Measurements from ENCODE around the gene AP1S3. TPM values are rescaled to one million over a fixed set of nuclear protein-coding genes. Genes with fewer than 3 reads are reported as not detected.
"Not testable (repeated sequence)": the region's sequence is repeated elsewhere in the genome, so short reads cannot be mapped to it uniquely, and the experiment has no call there.

Gene AP1S3
- total RNA-seq, 1 experiment from 2014 or later = 3.3 TPM

DNA sequence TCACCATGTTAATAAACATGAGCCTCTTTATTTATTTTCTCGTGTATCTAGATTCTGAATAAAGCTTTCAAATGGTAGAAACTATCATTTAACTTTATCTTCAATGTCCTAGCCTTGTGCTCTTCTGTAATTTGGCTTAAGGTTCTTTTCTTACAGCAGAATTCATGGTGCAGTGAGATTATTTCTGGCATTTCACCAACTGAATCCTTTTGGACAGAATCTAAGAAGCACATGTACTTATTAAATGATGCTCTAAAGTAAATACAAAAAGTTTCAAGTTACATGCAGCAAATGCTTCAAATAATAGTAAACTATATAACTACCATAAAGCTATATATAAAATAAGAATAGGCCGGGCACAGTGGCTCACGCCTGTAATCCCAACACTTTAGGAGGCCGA is 65.9 kb downstream of the AP1S3 start:
- H3K27me3 ChIP-seq (ENCODE audit: control insufficient read depth, insufficient read depth, low read length) = no peaks in the 10 kb centered on the region
- no peak for DNase-seq
- H3K4me3 ChIP-seq (ENCODE audit: insufficient read depth, low read depth, low read length) = no peak overlapping the region
- no peaks in the 10 kb centered on the region for H3K36me3 ChIP-seq (replicated peaks; ENCODE audit: control insufficient read depth, insufficient read depth, low read length)

GRCh38 chr2:223768179-223768578 is 69.2 kb downstream of the AP1S3 start:
- Histone ChIP-seq H3K4me3 (ENCODE audit: insufficient read depth, low read depth, low read length) (no peak overlapping the region), H3K27me3 (ENCODE audit: control insufficient read depth, insufficient read depth, low read length) (no peaks in the 10 kb centered on the region), H3K36me3 (replicated peaks; ENCODE audit: control insufficient read depth, insufficient read depth, low read length) (no peaks in the 10 kb centered on the region)
- DNase-seq = no peak

DNA sequence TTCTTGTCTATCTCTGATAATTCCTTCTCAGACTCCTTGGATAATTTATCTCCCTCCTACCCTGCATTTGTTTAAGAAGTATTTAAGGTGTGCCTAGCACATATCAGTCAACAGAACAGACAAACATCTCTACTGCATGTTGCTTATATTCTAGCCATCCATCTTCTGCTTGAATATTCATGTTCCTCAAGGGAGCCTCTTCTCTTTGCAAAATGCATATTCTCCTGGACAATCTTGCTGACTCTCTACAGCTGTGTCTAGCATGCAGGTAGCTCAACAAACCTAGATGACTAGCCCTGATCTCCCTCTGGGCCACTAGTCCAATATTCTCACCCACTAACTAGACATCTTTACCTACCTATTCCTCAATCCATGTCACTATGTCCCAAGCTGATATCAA is 70.0 kb downstream of the AP1S3 start:
- Histone ChIP-seq H3K27me3 (ENCODE audit: control insufficient read depth, insufficient read depth, low read length) (no peaks in the 10 kb centered on the region), H3K36me3 (replicated peaks; ENCODE audit: control insufficient read depth, insufficient read depth, low read length) (no peaks in the 10 kb centered on the region), H3K4me3 (ENCODE audit: insufficient read depth, low read depth, low read length) (no peak overlapping the region)
- no peak for DNase-seq

DNA sequence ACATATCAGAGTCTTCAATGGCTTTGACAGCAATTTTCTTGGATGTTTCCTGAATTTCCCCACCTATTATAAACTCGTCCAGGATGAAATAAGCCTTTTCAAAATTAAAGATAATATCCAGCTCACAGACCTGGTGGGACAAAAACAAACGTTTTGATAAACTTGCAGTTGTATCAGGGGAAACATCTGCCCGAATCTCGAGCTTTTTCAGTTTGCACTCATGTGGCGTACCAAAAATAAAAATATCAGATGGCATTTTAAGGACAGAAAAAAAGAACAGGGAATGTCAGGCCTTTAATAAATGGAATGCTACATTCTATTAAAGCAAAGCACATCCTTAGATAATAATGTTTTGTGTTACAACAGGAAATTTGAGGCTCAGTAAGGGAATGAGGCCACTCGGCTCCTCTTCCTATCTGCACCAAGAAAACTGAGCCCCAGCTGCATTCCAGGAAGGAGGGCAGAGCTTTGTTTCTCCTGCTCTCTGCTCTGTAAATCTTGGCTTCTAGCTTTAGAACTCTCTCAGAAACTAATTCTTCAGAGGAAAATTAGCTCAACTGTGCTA is 72.1 kb downstream of the AP1S3 start:
- DNase-seq = no peak
- Histone ChIP-seq H3K4me3 (ENCODE audit: insufficient read depth, low read depth, low read length) (no peak overlapping the region), H3K36me3 (replicated peaks; ENCODE audit: control insufficient read depth, insufficient read depth, low read length) (no peaks in the 10 kb centered on the region), H3K27me3 (ENCODE audit: control insufficient read depth, insufficient read depth, low read length) (no peaks in the 10 kb centered on the region)

GRCh38 chr2:223764796-223765195 is 72.6 kb downstream of the AP1S3 start:
- no peaks in the 10 kb centered on the region for H3K27me3 ChIP-seq (ENCODE audit: control insufficient read depth, insufficient read depth, low read length)
- no peaks in the 10 kb centered on the region for H3K36me3 ChIP-seq (replicated peaks; ENCODE audit: control insufficient read depth, insufficient read depth, low read length)
- no peak for DNase-seq
- no peak overlapping the region for H3K4me3 ChIP-seq (ENCODE audit: insufficient read depth, low read depth, low read length)

- H3K36me3 ChIP-seq (replicated peaks; ENCODE audit: control insufficient read depth, insufficient read depth, low read length) = no peaks in the 10 kb centered on the region
- DNase-seq = no peak
- H3K27me3 ChIP-seq (ENCODE audit: control insufficient read depth, insufficient read depth, low read length) = no peaks in the 10 kb centered on the region
- no peak overlapping the region for H3K4me3 ChIP-seq (ENCODE audit: insufficient read depth, low read depth, low read length)
Observed at GRCh38 chr2:223762853-223763252, 74.5 kb downstream of the AP1S3 start.

DNA sequence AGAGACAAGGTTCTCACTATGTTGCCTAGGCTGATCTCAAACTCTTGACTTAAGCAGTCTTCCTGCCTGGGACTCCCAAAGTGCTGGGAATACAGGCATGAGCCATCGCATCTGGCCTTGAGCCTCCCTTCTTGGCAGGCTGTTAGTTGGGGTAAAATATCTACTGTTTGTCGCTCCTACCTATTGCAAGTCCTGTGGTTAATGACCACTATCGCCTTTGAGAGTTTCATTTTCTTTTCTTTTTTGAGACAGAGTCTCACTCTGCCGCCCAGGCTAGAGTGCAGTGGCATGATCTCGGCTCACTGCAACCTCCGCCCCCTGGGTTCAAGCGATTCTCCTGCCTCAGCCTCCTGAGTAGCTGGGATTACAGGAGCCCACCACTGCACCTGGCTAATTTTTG is 75.6 kb downstream of the AP1S3 start:
- H3K36me3 ChIP-seq (replicated peaks; ENCODE audit: control insufficient read depth, insufficient read depth, low read length); DNase-seq: not testable (repeated sequence)

DNA sequence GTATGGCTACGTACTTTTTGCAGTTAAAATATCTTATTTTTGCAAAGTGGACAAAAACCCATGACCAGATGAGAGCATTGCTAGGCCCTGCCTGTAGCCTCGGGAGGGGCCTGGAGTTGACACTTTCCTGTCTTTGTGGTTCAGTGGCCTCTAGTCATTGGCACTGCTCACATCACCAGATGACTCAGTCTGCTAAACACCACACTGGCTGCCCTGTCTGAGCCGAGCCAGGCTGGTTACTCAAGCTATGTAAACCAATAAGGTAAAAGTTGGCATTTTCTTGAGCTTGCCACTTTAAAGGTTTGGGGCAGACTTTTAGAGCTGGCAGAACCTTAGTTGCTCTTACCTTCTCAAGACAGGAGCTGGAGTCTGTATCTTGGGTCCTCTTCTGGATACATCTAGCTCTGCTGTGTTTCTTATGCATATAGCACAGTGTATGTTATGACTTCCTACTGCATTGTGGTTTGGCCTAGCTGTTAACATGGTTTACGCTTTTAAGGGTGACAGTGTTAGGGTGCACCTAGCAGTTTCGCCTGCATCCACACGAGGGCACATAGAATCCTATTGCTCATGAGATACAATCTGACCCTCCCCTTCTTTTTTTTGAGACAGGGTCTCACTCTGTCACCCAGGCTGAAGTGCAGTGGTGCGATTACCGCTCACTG is 76.4 kb downstream of the AP1S3 start:
- peak; percentile 35 for DNase-seq
- Histone ChIP-seq H3K27me3 (ENCODE audit: control insufficient read depth, insufficient read depth, low read length) (no peaks in the 10 kb centered on the region), H3K4me3 (ENCODE audit: insufficient read depth, low read depth, low read length) (no peak overlapping the region), H3K36me3 (replicated peaks; ENCODE audit: control insufficient read depth, insufficient read depth, low read length) (no peaks in the 10 kb centered on the region)

More for the DNA sequence above, 75.6 kb downstream of the AP1S3 start:
- H3K27me3 ChIP-seq (ENCODE audit: control insufficient read depth, insufficient read depth, low read length); H3K4me3 ChIP-seq (ENCODE audit: insufficient read depth, low read depth, low read length): not testable (repeated sequence)

- Histone ChIP-seq H3K27me3 (ENCODE audit: control insufficient read depth, insufficient read depth, low read length) (no peaks in the 10 kb centered on the region), H3K36me3 (replicated peaks; ENCODE audit: control insufficient read depth, insufficient read depth, low read length) (no peaks in the 10 kb centered on the region), H3K4me3 (ENCODE audit: insufficient read depth, low read depth, low read length) (no peak overlapping the region)
- DNase-seq = no peak
Observed at GRCh38 chr2:223759569-223760430, 77.6 kb downstream of the AP1S3 start.

DNA sequence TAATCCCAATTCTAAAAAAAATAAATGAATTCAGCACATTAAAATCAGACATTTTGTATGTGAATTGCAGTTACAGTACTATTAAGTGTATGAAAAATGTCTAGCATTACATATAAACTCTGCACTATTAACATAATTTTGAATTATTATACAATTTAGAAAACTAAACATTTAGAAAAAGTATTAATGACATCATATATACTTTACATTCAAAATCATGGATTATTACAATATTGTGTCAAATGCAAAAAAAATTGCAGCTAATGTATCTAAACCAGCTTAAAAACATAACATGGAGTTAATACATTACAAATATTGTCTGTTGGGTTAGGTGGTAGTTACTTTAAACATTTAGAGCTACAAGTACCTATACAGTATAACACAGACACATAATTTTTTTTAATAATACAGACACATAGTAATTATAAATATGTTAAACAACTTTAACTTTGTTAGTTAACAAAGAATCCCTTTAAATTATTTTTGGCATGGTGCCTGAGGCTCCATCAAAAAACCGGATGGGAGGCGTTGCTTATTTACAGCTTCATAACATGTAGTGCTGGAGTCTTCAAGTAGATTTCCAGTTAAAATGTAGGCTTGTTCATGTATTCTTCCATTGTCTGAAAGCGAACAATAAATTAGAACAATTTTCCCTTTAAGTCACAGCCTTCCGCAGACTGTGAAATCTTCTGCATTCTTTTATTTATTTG is 79.1 kb downstream of the AP1S3 start:
- Histone ChIP-seq H3K4me3 (ENCODE audit: insufficient read depth, low read depth, low read length) (no peak overlapping the region), H3K36me3 (replicated peaks; ENCODE audit: control insufficient read depth, insufficient read depth, low read length) (no peaks in the 10 kb centered on the region), H3K27me3 (ENCODE audit: control insufficient read depth, insufficient read depth, low read length) (no peaks in the 10 kb centered on the region)

GRCh38 chr2:223753940-223754339 is 83.4 kb downstream of the AP1S3 start:
- no peak overlapping the region for H3K4me3 ChIP-seq (ENCODE audit: insufficient read depth, low read depth, low read length)
- DNase-seq = no peak
- no peaks in the 10 kb centered on the region for H3K36me3 ChIP-seq (replicated peaks; ENCODE audit: control insufficient read depth, insufficient read depth, low read length)

More for the DNA sequence above, 79.1 kb downstream of the AP1S3 start:
- no peak for DNase-seq

GRCh38 chr2:223751012-223751411 is 86.4 kb downstream of the AP1S3 start:
- H3K4me3 ChIP-seq (ENCODE audit: insufficient read depth, low read depth, low read length) = no peak overlapping the region
- no peaks in the 10 kb centered on the region for H3K36me3 ChIP-seq (replicated peaks; ENCODE audit: control insufficient read depth, insufficient read depth, low read length)
- DNase-seq = no peak
- H3K27me3 ChIP-seq (ENCODE audit: control insufficient read depth, insufficient read depth, low read length) = no peaks in the 10 kb centered on the region

More at GRCh38 chr2:223753940-223754339, 83.4 kb downstream of the AP1S3 start:
- no peaks in the 10 kb centered on the region for H3K27me3 ChIP-seq (ENCODE audit: control insufficient read depth, insufficient read depth, low read length)

DNA sequence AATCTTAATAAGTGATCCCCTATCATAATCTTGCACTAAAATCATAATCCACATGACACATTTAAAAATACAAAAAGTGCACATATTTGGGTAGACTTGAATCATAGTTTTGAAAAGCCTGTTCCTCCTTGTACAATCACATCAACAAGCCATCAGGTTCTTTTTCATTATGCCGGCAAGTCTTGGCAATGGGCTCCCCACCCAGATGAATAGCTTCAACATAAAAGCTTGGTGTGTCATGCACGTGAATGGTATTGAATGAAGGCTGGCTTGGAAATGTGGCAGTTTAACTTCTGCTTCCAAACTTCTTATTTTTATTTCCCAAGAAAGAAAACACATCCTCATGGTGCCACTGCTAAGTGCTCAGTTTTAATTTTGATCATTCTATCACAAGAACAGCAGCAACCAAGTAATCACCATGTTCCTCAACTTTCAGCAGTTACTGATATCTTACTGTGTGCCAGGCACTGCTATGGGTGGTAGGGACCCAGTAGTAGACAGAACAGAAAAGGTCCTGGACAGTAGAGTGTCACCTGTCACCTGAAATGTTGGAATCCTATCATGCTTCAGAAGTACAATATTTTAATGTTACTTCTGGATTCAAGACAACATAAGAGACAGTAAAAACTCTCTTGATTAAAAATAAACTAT is 89.9 kb downstream of the AP1S3 start:
- Histone ChIP-seq H3K36me3 (replicated peaks; ENCODE audit: control insufficient read depth, insufficient read depth, low read length) (no peaks in the 10 kb centered on the region), H3K27me3 (ENCODE audit: control insufficient read depth, insufficient read depth, low read length) (no peaks in the 10 kb centered on the region), H3K4me3 (ENCODE audit: insufficient read depth, low read depth, low read length) (no peak overlapping the region)
- no peak for DNase-seq

DNA sequence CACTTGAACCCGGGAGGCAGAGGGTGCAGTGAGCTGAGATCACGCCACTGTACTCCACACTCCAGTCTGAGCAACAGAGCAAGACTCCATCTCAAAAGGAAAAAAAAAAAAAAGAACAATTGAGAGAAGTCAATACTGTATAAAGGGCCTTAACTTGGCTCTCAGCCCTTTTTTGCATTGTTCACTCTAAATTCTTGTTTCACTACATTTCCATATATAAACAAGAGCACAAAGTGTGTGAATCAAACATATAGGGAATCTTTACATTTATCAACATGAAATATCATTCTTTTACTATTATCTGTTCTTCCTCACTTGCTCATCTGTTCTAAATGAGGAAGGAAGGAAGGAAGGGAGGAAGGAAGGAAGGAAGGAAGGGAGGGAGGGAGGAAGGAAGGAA is 90.8 kb downstream of the AP1S3 start:
- Histone ChIP-seq H3K36me3 (replicated peaks; ENCODE audit: control insufficient read depth, insufficient read depth, low read length) (no peaks in the 10 kb centered on the region), H3K27me3 (ENCODE audit: control insufficient read depth, insufficient read depth, low read length) (no peaks in the 10 kb centered on the region), H3K4me3 (ENCODE audit: insufficient read depth, low read depth, low read length) (no peak overlapping the region)
- DNase-seq = no peak
